HG03108 (cell line): ENCODE results near the gene MARCHF3.
"Not testable (repeated sequence)": the region's sequence is repeated elsewhere in the genome, so short reads cannot be mapped to it uniquely, and the experiment has no call there.

Experiments used
- ATAC-seq: cut with Tn5 transposase; IDR thresholded peaks from one replicate; pipeline ENCODE4 v1.9.1; 2021; ENCODE audit warnings: moderate library complexity; ENCODE audit not compliant: unreplicated experiment

Gene MARCHF3

GRCh38 chr5:126852841-126853271 lies 177.5 kb downstream of the MARCHF3 start:
- no peak for ATAC-seq

- ATAC-seq, result peak; percentile 83
Observed at GRCh38 chr5:126852091-126852571, 178.2 kb downstream of the MARCHF3 start.

GRCh38 chr5:126851501-126852011 lies 178.8 kb downstream of the MARCHF3 start:
- no peak for ATAC-seq

DNA sequence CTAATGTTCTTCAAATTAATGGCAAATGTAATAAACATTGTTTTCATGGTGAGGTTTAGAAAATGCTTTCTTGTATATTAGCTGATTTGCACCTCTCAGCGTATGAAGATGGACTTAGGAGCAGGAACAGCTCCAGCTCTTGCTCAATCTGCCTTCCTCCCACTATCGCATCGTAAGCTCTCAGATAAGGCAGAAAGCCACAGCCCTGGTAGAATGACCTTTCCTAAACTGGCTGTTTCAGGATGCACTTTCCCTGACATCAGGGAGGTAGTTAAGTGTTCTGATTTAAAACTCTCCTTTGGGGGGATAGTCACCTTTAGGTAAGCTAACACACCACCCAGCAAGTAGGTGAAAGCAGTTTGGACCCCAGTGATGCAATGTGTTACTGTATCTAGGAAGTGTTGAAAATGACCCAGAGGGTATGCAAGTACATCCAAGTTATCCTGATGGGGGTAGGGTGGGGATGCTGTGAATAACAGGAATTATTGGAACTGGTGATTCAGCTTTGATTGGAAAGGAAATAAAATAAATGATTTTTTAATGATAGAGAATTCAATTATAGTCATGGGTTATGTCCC lies 181.2 kb downstream of the MARCHF3 start:
- ATAC-seq, result no peak

- ATAC-seq, result no peak
Observed at GRCh38 chr5:126848253-126848652, 182.1 kb downstream of the MARCHF3 start.

GRCh38 chr5:126847826-126848251 lies 182.5 kb downstream of the MARCHF3 start:
- no peak for ATAC-seq

DNA sequence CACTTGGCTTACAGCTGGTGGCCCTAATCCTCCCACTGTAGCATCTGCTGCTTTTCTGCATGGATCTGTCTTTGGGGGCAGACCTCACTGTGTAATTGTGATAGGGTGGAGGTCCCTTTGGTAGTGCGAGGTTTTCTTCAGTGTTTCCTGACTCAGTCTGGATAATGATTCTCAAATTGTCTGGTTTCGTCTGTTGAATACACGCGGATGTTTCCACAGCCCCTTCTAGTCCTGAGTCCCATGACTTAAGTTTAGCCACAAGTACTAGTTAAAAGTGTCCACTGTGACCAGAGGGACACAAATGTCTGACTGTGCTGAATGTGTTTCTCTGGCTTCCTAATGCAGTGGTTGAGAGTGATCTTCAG lies 182.9 kb downstream of the MARCHF3 start:
- no peak for ATAC-seq

DNA sequence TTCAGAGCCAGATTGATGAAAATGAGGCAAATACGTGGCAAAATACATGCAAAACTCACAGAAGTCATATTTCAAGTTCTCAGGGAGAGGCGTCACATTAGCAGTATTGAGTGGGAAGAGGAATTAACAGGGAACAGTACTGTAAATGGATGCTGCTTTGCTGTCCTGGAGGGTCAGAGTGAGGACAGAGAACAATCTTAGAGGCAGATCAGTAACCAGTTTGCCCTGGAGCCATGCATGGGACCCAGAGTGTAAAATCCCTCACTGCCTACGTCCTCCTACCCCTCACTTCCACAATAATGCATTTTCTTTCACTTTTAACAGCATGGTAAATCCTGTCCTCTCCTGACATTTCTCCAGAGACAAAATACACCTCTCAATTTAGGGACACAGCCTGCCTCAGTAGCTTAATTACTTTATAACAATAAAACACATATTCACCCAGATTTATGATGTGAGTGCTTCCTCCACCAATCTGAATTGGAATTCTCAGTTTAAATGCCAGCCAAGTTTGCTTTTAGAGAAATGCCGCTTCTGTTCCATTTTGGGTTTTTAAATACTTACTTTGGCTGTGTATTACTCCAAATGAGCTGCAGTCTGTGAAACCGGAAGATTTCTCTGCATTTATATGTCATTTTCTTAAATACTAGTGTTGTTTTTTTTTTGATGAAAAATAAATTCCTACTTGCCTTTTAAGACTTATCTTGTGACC lies 183.5 kb downstream of the MARCHF3 start:
- ATAC-seq, result no peak

GRCh38 chr5:126846344-126846743 lies 184.0 kb downstream of the MARCHF3 start:
- ATAC-seq, result no peak

- peak; percentile 89 for ATAC-seq
Observed at GRCh38 chr5:126845470-126846070, 184.8 kb downstream of the MARCHF3 start.

DNA sequence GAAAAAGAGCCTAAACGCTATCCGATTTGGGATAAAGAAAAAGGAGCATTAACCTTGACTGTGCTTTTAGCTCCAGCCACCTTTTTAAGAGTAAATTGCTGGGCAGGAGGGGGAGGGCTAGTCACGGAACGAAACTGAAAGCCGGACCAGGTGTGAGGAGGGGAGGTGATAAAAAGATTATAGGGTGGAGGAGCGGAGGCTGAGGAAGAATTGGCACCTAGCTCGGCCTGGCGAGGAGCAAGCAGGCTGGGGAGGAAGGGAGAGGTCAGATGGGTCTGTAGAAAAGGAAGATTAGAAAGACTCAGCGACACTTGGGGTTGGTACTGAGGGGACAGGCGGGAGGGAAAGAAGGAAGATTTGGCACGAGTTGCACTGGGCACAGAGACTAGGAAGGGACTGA lies 187.0 kb downstream of the MARCHF3 start:
- ATAC-seq, result not testable (repeated sequence)

GRCh38 chr5:126839407-126839806 lies 191.0 kb downstream of the MARCHF3 start:
- not testable (repeated sequence) for ATAC-seq

DNA sequence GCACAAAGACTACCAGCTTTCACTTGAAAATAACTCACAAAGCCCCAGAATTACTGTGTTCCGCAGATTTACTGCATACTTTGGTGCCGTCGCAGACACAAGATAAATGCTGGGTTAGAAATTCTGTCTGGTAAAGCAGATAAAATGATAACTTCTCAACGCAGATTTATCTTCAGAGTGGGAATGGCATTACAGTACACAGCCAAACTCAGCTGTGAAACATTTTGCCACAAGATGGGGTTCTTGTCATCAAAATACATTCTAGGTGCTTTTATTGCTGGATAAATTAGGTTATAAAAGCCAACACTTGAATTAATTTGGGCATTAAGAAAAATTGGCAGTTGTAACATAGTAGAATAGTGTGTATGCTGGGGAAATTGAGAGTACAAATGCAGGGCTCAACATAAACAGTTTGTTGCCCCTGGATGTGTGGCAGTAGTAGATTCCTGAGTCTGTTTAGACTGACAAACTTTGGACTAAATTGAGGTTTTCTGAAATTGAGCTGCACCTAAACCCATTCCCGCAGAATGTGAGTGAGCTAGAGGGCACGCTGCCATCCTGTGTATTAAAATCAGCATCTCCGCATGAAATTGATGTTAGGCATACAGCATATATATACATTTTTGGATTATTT lies 192.3 kb downstream of the MARCHF3 start:
- ATAC-seq, result no peak

- no peak for ATAC-seq
Observed at GRCh38 chr5:126837242-126837641, 193.1 kb downstream of the MARCHF3 start.

- ATAC-seq, result no peak
Observed at GRCh38 chr5:126836778-126837177, 193.6 kb downstream of the MARCHF3 start.

- no peak for ATAC-seq
Observed at GRCh38 chr5:126831156-126831555, 199.2 kb downstream of the MARCHF3 start.

GRCh38 chr5:126830061-126830460 lies 200.3 kb downstream of the MARCHF3 start:
- ATAC-seq, result no peak

- ATAC-seq, result no peak
Observed at GRCh38 chr5:126829098-126829497, 201.3 kb downstream of the MARCHF3 start.

GRCh38 chr5:126826619-126827215 lies 203.6 kb downstream of the MARCHF3 start:
- no peak for ATAC-seq

GRCh38 chr5:126819253-126819652 lies 211.1 kb downstream of the MARCHF3 start:
- ATAC-seq, result no peak

DNA sequence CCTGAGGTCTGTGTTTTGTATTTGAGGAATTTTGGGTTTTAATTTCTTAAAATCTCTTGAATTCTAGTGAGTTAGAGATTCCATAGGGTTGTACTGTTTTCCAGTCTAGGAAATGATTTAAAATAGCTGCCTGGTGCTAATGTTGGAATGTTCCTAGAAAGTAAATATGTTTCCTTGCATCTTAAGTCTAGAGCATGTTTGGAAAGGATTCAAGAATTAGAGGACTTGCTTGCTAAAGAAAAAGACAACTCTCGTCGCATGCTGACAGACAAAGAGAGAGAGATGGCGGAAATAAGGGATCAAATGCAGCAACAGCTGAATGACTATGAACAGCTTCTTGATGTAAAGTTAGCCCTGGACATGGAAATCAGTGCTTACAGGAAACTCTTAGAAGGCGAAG lies 211.6 kb downstream of the MARCHF3 start:
- ATAC-seq, result no peak
